ENCODE data around the gene TECPR1. TPM values are rescaled to one million over a fixed set of nuclear protein-coding genes. Genes with fewer than 3 reads are reported as not detected.

Gene TECPR1
- total RNA-seq, 1 experiment from 2014 or later: 21.5 TPM

DNA sequence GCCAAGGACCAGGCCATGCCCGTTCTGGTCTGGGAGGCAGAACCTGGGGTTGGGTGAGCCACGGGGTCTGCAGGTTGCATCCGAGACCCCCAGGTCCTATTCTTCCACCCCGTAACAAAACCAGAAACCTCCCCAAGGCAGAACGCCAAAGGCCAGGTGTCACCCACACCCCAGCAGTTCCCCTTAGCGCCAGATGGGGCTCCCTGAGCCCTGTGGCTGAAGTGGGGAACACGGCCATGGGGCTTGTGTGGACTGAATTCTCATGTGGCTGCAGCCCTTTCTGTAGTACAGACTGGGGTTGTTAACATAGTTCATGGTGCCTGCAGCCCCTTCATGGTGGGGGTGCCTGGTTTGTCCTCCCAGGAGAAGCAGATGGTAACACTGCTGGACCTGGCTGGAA, 39.7 kb upstream of the TECPR1 start (continued):
- TF ChIP-seq, protein P1, sequence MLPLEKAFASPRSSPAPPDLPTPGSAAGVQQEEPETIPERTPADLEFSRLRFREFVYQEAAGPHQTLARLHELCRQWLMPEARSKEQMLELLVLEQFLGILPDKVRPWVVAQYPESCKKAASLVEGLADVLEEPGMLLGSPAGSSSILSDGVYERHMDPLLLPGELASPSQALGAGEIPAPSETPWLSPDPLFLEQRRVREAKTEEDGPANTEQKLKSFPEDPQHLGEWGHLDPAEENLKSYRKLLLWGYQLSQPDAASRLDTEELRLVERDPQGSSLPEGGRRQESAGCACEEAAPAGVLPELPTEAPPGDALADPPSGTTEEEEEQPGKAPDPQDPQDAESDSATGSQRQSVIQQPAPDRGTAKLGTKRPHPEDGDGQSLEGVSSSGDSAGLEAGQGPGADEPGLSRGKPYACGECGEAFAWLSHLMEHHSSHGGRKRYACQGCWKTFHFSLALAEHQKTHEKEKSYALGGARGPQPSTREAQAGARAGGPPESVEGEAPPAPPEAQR (CRISPR knock-in tag; IDR thresholded peaks at IDR 0.05): no peak

DNA sequence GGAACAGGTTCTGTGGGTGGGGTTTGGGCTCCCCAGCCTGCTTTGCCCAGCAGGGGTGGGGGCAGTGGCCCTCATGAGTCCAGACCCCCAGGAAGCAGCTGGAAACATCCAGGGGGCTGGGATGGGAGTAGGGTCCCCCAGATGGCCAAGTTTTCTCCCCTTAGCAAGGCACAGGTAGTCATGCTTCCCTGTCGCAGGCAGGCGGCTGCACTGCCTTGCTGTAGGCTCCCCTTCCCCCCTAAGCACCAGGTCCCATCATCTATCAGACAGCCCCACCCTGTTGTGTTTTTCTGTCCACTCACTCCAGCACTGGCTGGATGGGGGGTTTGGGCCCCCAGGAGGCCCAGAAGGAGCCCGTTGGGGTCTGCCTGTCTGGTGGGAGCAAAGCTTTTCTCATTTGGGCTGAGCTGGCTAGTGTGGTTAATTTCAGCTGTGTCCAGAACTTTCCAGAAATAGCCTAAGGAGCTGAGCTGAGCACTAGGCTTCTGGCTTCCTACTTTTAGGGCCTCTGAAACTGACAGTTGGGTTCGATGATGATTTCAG, 37.4 kb upstream of the TECPR1 start:
- ATAC-seq (no peak), DNase-seq (ENCODE audit: low spot score) (no peak)
- H3K27ac Mint-ChIP-seq: peak overlapping the region; percentile 68; the same call in 1 of the 2 replicates
- no peak overlapping the region for H3K4me3 Mint-ChIP-seq
- H3K27me3 Mint-ChIP-seq (ENCODE audit: low read depth): no peaks in the 10 kb centered on the region
- H3K4me1 Mint-ChIP-seq: peaks cover 27% of the 10 kb centered on the region
- CTCF ChIA-PET: no interaction called here
- POLR2A ChIA-PET: no interaction called here
- peaks cover 20% of the 10 kb centered on the region for H3K36me3 Mint-ChIP-seq
- TF ChIP-seq SMAD3 (CRISPR knock-in tag; IDR thresholded peaks at IDR 0.05; ENCODE audit: borderline replicate concordance) (no peak), ZNF317 (CRISPR knock-in tag; IDR thresholded peaks at IDR 0.05; ENCODE audit: borderline replicate concordance, low read depth) (no peak), ZNF121 (CRISPR knock-in tag; IDR thresholded peaks at IDR 0.05) (no peak), ZNF232 (CRISPR knock-in tag; IDR thresholded peaks at IDR 0.05) (no peak), NR1H2 (CRISPR knock-in tag; IDR thresholded peaks at IDR 0.05) (no peak), ELF4 (CRISPR knock-in tag; IDR thresholded peaks at IDR 0.05; ENCODE audit: low read depth) (no peak), TCF7 (CRISPR knock-in tag; IDR thresholded peaks at IDR 0.05; ENCODE audit: low read depth) (no peak), NFATC4 (CRISPR knock-in tag; IDR thresholded peaks at IDR 0.05) (no peak), JUN (CRISPR knock-in tag; IDR thresholded peaks at IDR 0.05) (no peak), FOXP1 (CRISPR knock-in tag; IDR thresholded peaks at IDR 0.05; ENCODE audit: borderline replicate concordance) (no peak), JAZF1 (CRISPR knock-in tag; IDR thresholded peaks at IDR 0.05) (no peak), ZNF219 (CRISPR knock-in tag; IDR thresholded peaks at IDR 0.05; ENCODE audit: borderline replicate concordance) (no peak)
- TF ChIP-seq, protein P2, sequence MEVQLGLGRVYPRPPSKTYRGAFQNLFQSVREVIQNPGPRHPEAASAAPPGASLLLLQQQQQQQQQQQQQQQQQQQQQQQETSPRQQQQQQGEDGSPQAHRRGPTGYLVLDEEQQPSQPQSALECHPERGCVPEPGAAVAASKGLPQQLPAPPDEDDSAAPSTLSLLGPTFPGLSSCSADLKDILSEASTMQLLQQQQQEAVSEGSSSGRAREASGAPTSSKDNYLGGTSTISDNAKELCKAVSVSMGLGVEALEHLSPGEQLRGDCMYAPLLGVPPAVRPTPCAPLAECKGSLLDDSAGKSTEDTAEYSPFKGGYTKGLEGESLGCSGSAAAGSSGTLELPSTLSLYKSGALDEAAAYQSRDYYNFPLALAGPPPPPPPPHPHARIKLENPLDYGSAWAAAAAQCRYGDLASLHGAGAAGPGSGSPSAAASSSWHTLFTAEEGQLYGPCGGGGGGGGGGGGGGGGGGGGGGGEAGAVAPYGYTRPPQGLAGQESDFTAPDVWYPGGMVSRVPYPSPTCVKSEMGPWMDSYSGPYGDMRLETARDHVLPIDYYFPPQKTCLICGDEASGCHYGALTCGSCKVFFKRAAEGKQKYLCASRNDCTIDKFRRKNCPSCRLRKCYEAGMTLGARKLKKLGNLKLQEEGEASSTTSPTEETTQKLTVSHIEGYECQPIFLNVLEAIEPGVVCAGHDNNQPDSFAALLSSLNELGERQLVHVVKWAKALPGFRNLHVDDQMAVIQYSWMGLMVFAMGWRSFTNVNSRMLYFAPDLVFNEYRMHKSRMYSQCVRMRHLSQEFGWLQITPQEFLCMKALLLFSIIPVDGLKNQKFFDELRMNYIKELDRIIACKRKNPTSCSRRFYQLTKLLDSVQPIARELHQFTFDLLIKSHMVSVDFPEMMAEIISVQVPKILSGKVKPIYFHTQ (CRISPR knock-in tag; IDR thresholded peaks at IDR 0.05): no peak
- TF ChIP-seq, protein P3, sequence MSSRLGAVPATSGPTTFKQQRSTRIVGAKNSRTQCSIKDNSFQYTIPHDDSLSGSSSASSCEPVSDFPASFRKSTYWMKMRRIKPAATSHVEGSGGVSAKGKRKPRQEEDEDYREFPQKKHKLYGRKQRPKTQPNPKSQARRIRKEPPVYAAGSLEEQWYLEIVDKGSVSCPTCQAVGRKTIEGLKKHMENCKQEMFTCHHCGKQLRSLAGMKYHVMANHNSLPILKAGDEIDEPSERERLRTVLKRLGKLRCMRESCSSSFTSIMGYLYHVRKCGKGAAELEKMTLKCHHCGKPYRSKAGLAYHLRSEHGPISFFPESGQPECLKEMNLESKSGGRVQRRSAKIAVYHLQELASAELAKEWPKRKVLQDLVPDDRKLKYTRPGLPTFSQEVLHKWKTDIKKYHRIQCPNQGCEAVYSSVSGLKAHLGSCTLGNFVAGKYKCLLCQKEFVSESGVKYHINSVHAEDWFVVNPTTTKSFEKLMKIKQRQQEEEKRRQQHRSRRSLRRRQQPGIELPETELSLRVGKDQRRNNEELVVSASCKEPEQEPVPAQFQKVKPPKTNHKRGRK (CRISPR knock-in tag; IDR thresholded peaks at IDR 0.05; ENCODE audit: borderline replicate concordance): no peak
- TF ChIP-seq, protein P4, sequence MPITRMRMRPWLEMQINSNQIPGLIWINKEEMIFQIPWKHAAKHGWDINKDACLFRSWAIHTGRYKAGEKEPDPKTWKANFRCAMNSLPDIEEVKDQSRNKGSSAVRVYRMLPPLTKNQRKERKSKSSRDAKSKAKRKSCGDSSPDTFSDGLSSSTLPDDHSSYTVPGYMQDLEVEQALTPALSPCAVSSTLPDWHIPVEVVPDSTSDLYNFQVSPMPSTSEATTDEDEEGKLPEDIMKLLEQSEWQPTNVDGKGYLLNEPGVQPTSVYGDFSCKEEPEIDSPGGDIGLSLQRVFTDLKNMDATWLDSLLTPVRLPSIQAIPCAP (CRISPR knock-in tag; IDR thresholded peaks at IDR 0.05): no peak
- TF ChIP-seq, protein P5, sequence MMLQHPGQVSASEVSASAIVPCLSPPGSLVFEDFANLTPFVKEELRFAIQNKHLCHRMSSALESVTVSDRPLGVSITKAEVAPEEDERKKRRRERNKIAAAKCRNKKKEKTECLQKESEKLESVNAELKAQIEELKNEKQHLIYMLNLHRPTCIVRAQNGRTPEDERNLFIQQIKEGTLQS (CRISPR knock-in tag; conservative IDR thresholded peaks at IDR 0.05): no peak
- TF ChIP-seq, protein P6, sequence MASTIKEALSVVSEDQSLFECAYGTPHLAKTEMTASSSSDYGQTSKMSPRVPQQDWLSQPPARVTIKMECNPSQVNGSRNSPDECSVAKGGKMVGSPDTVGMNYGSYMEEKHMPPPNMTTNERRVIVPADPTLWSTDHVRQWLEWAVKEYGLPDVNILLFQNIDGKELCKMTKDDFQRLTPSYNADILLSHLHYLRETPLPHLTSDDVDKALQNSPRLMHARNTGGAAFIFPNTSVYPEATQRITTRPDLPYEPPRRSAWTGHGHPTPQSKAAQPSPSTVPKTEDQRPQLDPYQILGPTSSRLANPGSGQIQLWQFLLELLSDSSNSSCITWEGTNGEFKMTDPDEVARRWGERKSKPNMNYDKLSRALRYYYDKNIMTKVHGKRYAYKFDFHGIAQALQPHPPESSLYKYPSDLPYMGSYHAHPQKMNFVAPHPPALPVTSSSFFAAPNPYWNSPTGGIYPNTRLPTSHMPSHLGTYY (CRISPR knock-in tag; IDR thresholded peaks at IDR 0.05): no peak
- TF ChIP-seq, protein P1 (CRISPR knock-in tag; IDR thresholded peaks at IDR 0.05): no peak
- H3K9me3 Mint-ChIP-seq: no peaks in the 10 kb centered on the region
